Panc1 (cell line): ENCODE measurements around the gene ZCCHC2. TPM values are rescaled to one million over a fixed set of nuclear protein-coding genes. Genes with fewer than 3 reads are reported as not detected.

ENCODE experiments used
- ATAC-seq: fragments of 200-7000 bp; cut with Tn5 transposase; 2 replicates; pipeline ENCODE4 v1.9.1; 2020; ENCODE audit warnings: mild to moderate bottlenecking, moderate library complexity
- BruUV-seq: library from RNA; stranded (reverse); fragments of 400-500 nt; replicated peaks from 2 replicates; lab custom pipeline; 2021; lab: Mats Ljungman, UMichigan
- CTCF ChIA-PET: fragments of 300-600 bp; sonication (Branson Sonifier 250); formaldehyde crosslinking; loops from one replicate; lab custom pipeline; 2022; ENCODE audit warnings: antibody characterized with exemption; lab: Charles Lee
- POLR2A ChIA-PET: fragments of 300-600 bp; sonication (Branson Sonifier 250); formaldehyde crosslinking; loops from one replicate; lab custom pipeline; 2022; ENCODE audit warnings: antibody characterized with exemption; lab: Charles Lee
- DNase-seq: peaks from one replicate; pipeline ENCODE4 v3.0.0-alpha.2; 2010; ENCODE audit warnings: low read depth, low spot score
- H3K27ac ChIP-seq: 2 replicates; pipeline ENCODE4 v1.5.1; 2011; ENCODE audit warnings: mild to moderate bottlenecking, low read length, inconsistent platforms
- H3K27me3 ChIP-seq: fragments of 200-500 bp; sonication (Bioruptor generic); 2 replicates; pipeline ENCODE4 v1.6.0; 2014; ENCODE audit warnings: low read length, inconsistent platforms; ENCODE audit not compliant: control insufficient read depth, insufficient read depth
- H3K36me3 ChIP-seq: fragments of 200-500 bp; sonication (Bioruptor generic); 2 replicates; pipeline ENCODE4 v1.5.1; 2014; ENCODE audit warnings: inconsistent platforms, mild to moderate bottlenecking, low read length, moderate library complexity; ENCODE audit not compliant: control insufficient read depth, insufficient read depth
- H3K4me1 ChIP-seq: 2 replicates; pipeline ENCODE4 v1.5.1; 2011; ENCODE audit warnings: inconsistent platforms, mild to moderate bottlenecking, low read length, moderate library complexity; ENCODE audit not compliant: control insufficient read depth, insufficient read depth
- H3K4me3 ChIP-seq, 2 experiments: 2 replicates each; pipeline ENCODE4 v1.5.1; 2011 to 2012; ENCODE audit warnings: low read depth in 2 of 2, low read length in 2 of 2, mild to moderate bottlenecking in 2 of 2, inconsistent platforms in 1 of 2, moderate library complexity in 1 of 2
- H3K9me3 ChIP-seq: fragments of 200-500 bp; sonication (Bioruptor generic); 2 replicates; pipeline ENCODE4 v1.5.1; 2014; ENCODE audit warnings: low read depth, mild to moderate bottlenecking, inconsistent platforms, low read length, moderate library complexity; ENCODE audit not compliant: control insufficient read depth, insufficient read depth
- POLR2AphosphoS5 ChIP-seq: IDR thresholded peaks from 2 replicates; pipeline ENCODE4 v1.6.1; 2012; ENCODE audit warnings: mild to moderate bottlenecking, low read depth, low read length, moderate library complexity
- REST ChIP-seq, 2 experiments: IDR thresholded peaks; 2 replicates each; pipeline ENCODE4 v1.6.1; 2011 to 2012; ENCODE audit warnings: low read depth in 2 of 2, control low read depth in 1 of 2, low read length in 1 of 2, mild to moderate bottlenecking in 1 of 2, moderate library complexity in 1 of 2; ENCODE audit not compliant: insufficient read depth in 1 of 2
- SIN3A ChIP-seq: IDR thresholded peaks from 2 replicates; pipeline ENCODE4 v1.6.1; 2012; ENCODE audit warnings: low read depth, mild to moderate bottlenecking, low read length, moderate library complexity, borderline replicate concordance; ENCODE audit not compliant: insufficient read depth
- TCF7L2 ChIP-seq: IDR thresholded peaks from 2 replicates; pipeline ENCODE4 v1.6.1; 2011; ENCODE audit warnings: mild to moderate bottlenecking, low read depth, low read length, inconsistent platforms
- in situ Hi-C: cut with HindIII; loops from 2 replicates; pipeline ENCODE4 v1.10.0; 2016; ENCODE audit warnings: low sequenced_read_pairs, low pct_unique_long_range_greater_than_20kb
- intact Hi-C: fragments of 100-400 bp; cut with micrococcal nuclease; formaldehyde crosslinking; loops from one replicate; pipeline ENCODE4 v1.10.0; 2022; ENCODE audit not compliant: unreplicated experiment
- total RNA-seq: library from RNA; stranded (reverse); gene quantifications from one replicate; pipeline ENCODE4 v1.2.1, GENCODE V29; 2021; ENCODE audit not compliant: unreplicated experiment
- TF ChIP-seq, protein P1 (sequence below): fragments of 450-650 bp; IDR thresholded peaks from 2 replicates; pipeline ENCODE4 v1.5.1; 2017; ENCODE audit warnings: mild to moderate bottlenecking

The ZCCHC2 gene
- total RNA-seq, 1 experiment from 2014 or later: 18.2 TPM

GRCh38 chr18:62480927-62481326 is 41.9 kb upstream of the ZCCHC2 start:
- no TSS peak for BruUV-seq
- Histone ChIP-seq H3K27ac (no peak overlapping the region), H3K4me1 (peaks cover 9% of the 10 kb centered on the region), H3K9me3 (peaks cover 13% of the 10 kb centered on the region; the same call in 1 of the 2 replicates), H3K36me3 (no peaks in the 10 kb centered on the region), H3K4me3 (no peak overlapping the region), H3K27me3 (no peaks in the 10 kb centered on the region)
- DNase-seq (no peak), ATAC-seq (no peak)
- CTCF ChIA-PET: no interaction called here
- TF ChIP-seq POLR2AphosphoS5: no peak
- TF ChIP-seq REST (IDR thresholded peaks at IDR 0.05; ENCODE audit: insufficient read depth in 1 of 2, low read depth in 2 of 2, low read length in 1 of 2): no peak
- no peak for TF ChIP-seq SIN3A
- TF ChIP-seq TCF7L2: no peak
- TF ChIP-seq, protein P1, sequence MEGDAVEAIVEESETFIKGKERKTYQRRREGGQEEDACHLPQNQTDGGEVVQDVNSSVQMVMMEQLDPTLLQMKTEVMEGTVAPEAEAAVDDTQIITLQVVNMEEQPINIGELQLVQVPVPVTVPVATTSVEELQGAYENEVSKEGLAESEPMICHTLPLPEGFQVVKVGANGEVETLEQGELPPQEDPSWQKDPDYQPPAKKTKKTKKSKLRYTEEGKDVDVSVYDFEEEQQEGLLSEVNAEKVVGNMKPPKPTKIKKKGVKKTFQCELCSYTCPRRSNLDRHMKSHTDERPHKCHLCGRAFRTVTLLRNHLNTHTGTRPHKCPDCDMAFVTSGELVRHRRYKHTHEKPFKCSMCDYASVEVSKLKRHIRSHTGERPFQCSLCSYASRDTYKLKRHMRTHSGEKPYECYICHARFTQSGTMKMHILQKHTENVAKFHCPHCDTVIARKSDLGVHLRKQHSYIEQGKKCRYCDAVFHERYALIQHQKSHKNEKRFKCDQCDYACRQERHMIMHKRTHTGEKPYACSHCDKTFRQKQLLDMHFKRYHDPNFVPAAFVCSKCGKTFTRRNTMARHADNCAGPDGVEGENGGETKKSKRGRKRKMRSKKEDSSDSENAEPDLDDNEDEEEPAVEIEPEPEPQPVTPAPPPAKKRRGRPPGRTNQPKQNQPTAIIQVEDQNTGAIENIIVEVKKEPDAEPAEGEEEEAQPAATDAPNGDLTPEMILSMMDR: no peak
- POLR2A ChIA-PET: no interaction called here
- in situ Hi-C loops: no loop called here
- intact Hi-C loops: no loop called here

- Histone ChIP-seq H3K27me3 (no peaks in the 10 kb centered on the region), H3K27ac (peak overlapping the region; percentile 76), H3K9me3 (peaks cover 6% of the 10 kb centered on the region; the same call in 1 of the 2 replicates), H3K36me3 (no peaks in the 10 kb centered on the region), H3K4me1 (peaks cover 12% of the 10 kb centered on the region), H3K4me3 (no peak overlapping the region)
- intact Hi-C loops: no loop called here
- no TSS peak for BruUV-seq
- DNase-seq (no peak), ATAC-seq (no peak)
- ChIA-PET CTCF (no interaction called here), POLR2A (no interaction called here)
- in situ Hi-C loops: no loop called here
- TF ChIP-seq REST (IDR thresholded peaks at IDR 0.05; ENCODE audit: insufficient read depth in 1 of 2, low read depth in 2 of 2, low read length in 1 of 2) (no peak), POLR2AphosphoS5 (no peak), TCF7L2 (no peak), SIN3A (no peak)
- TF ChIP-seq, protein P1: no peak
Measured at GRCh38 chr18:62484941-62485340, 37.9 kb upstream of the ZCCHC2 start.
